Uterus (tissue), 4 donors: ENCODE measurements around the gene ST3GAL5. TPM values are rescaled to one million over a fixed set of nuclear protein-coding genes. Genes with fewer than 3 reads are reported as not detected.
A peak's percentile ranks its signal among the peaks of the same experiment; 100 is the strongest.

Experiments
- DNase-seq, 2 donors: peaks; one replicate each; pipeline ENCODE4 v3.0.0-alpha.2; 2019 to 2020
- H3K27ac ChIP-seq, 2 donors: fragments of 200-600 bp; sonication (generic); 1 replicate in 1 of 2; 2 replicates in 1 of 2; pipeline ENCODE4 v1.5.1; 2016 to 2018
- H3K27me3 ChIP-seq, 2 donors: fragments of 200-600 bp; sonication (generic); one replicate each; pipeline ENCODE4 v1.5.1; 2018 to 2019; ENCODE audit warnings: control low read depth in 1 of 2
- H3K36me3 ChIP-seq, 2 donors: fragments of 200-600 bp; sonication (generic); one replicate each; pipeline ENCODE4 v1.5.1; 2019; ENCODE audit warnings: control low read depth in 1 of 2
- H3K4me1 ChIP-seq, 2 donors: fragments of 200-600 bp; sonication (generic); one replicate each; pipeline ENCODE4 v1.5.1; 2018 to 2019; ENCODE audit warnings: control low read depth in 1 of 2
- H3K4me3 ChIP-seq, 2 donors: fragments of 200-600 bp; sonication (generic); 1 replicate in 1 of 2; 2 replicates in 1 of 2; pipeline ENCODE4 v1.5.1; 2018 to 2019; ENCODE audit warnings: mild to moderate bottlenecking in 1 of 2
- H3K9me3 ChIP-seq, 2 donors: fragments of 200-600 bp; sonication (generic); one replicate each; pipeline ENCODE4 v1.5.1; 2019; ENCODE audit warnings: control low read depth in 1 of 2
- POLR2A ChIP-seq, 2 donors: fragments of 450-650 bp; IDR thresholded peaks; one replicate each; pipeline ENCODE4 v1.6.1; 2016; ENCODE audit warnings: antibody characterized with exemption in 2 of 2, mild to moderate bottlenecking in 1 of 2, moderate library complexity in 1 of 2
- intact Hi-C: fragments of 100-400 bp; cut with DNase I; formaldehyde crosslinking; loops from one replicate; pipeline ENCODE4 v1.15.1; 2023; ENCODE audit warnings: low total_unique reads
- total RNA-seq, 4 donors: library from RNA; depleted of rRNA in 3 of 4; stranded (reverse); fragments of >200 nt in 3 of 4; gene quantifications; one replicate each; pipeline versions ENCODE4 v1.1.0 to v1.2.4, GENCODE V29; 2014 to 2023
- TF ChIP-seq, protein P1 (sequence below), 4 experiments: fragments of 200-600 bp in 2 of 4; fragments of 450-650 bp in 2 of 4; sonication (generic) in 2 of 4; IDR thresholded peaks; one replicate each; pipeline ENCODE4 v1.5.1; 2016 to 2019; ENCODE audit warnings: antibody characterized with exemption in 4 of 4, mild to moderate bottlenecking in 2 of 4, moderate library complexity in 1 of 4
- donor health status: DM: yes; HTN: yes; CAD: no.

Gene ST3GAL5
- total RNA-seq, 4 donors from 2014 or later: 12.3 to 52.9 (median 32.9) TPM

DNA sequence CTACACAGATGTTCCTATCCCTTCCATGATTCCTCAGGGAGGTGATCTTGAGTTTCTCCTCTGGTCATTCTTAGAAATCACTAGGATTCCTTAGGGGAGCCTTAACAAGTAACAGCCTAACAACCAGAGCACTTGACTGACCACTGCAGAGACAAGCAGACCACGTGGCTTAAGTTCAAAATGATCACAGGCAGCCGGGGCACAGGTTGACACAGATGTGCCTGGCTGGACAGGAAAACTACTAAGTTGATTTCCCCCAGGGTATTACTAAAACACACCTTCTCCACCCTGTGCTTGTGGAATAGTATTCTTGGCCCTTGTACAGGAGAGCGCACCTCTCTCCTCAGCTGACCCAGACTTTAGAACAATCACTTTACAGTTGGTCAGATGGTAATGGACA lies 29.9 kb downstream of the ST3GAL5 start:
- no peak for TF ChIP-seq POLR2A (IDR thresholded peaks at IDR 0.05)
- TF ChIP-seq, protein P1, sequence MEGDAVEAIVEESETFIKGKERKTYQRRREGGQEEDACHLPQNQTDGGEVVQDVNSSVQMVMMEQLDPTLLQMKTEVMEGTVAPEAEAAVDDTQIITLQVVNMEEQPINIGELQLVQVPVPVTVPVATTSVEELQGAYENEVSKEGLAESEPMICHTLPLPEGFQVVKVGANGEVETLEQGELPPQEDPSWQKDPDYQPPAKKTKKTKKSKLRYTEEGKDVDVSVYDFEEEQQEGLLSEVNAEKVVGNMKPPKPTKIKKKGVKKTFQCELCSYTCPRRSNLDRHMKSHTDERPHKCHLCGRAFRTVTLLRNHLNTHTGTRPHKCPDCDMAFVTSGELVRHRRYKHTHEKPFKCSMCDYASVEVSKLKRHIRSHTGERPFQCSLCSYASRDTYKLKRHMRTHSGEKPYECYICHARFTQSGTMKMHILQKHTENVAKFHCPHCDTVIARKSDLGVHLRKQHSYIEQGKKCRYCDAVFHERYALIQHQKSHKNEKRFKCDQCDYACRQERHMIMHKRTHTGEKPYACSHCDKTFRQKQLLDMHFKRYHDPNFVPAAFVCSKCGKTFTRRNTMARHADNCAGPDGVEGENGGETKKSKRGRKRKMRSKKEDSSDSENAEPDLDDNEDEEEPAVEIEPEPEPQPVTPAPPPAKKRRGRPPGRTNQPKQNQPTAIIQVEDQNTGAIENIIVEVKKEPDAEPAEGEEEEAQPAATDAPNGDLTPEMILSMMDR (IDR thresholded peaks at IDR 0.05): no peak
- intact Hi-C loops: no loop called here
- Histone ChIP-seq H3K27ac (no peak overlapping the region), H3K36me3 (no peaks in the 10 kb centered on the region), H3K9me3 (no peaks in the 10 kb centered on the region), H3K4me3 (no peak overlapping the region), H3K4me1 (no peaks in the 10 kb centered on the region), H3K27me3 (no peaks in the 10 kb centered on the region)
- DNase-seq: no peak

DNA sequence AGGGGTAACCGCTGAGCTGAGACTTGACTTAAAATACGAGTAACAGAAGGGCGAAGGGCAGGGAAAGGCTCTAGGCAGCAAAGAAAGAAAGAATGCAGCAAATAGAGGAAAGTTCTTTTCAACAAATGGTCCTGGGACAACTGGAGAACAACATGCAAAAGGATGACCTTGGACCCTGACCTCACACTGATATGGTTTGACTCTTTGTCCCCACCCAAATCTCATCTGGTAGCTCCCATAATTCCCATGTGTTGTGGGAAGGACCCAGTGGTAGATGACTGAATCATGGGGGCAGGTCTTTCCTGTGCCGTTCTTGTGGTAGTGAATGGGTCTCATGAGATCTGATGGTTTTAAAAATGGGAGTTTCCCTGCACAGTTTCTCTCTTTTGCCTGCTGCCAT lies 33.9 kb downstream of the ST3GAL5 start:
- H3K27me3 ChIP-seq: no peaks in the 10 kb centered on the region
- no peaks in the 10 kb centered on the region for H3K36me3 ChIP-seq
- H3K4me3 ChIP-seq: no peak overlapping the region
- no peak for TF ChIP-seq POLR2A (IDR thresholded peaks at IDR 0.05)
- TF ChIP-seq, protein P1 (IDR thresholded peaks at IDR 0.05): no peak
- H3K4me1 ChIP-seq: no peaks in the 10 kb centered on the region
- no peak overlapping the region for H3K27ac ChIP-seq
- no peak for DNase-seq
- no peaks in the 10 kb centered on the region for H3K9me3 ChIP-seq
- intact Hi-C loops: no loop called here

DNA sequence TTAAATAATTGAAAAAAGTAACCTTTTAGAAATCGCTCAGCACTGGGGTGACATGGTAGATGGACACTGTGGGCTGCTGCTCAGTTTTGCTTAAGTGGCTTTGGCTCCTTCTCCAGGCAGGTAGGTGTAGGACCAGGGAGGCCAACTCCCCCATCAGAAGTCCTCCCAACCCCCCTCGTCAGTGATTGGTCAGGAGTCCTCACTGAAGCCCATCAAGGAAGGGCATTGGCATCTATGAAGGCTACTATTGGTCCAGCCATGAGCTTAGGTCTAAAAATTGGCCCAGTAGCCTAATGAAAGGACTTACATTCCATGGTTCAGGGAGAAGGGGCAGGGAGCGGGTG lies 34.7 kb downstream of the ST3GAL5 start:
- no peaks in the 10 kb centered on the region for H3K4me1 ChIP-seq
- no peak overlapping the region for H3K4me3 ChIP-seq
- TF ChIP-seq, protein P1 (IDR thresholded peaks at IDR 0.05): no peak
- TF ChIP-seq POLR2A (IDR thresholded peaks at IDR 0.05): no peak
- no peak for DNase-seq
- no peaks in the 10 kb centered on the region for H3K27me3 ChIP-seq
- H3K36me3 ChIP-seq: no peaks in the 10 kb centered on the region
- peak overlapping the region; percentile 66 to 71 for H3K27ac ChIP-seq
- intact Hi-C loops: no loop called here
- H3K9me3 ChIP-seq: no peaks in the 10 kb centered on the region

DNA sequence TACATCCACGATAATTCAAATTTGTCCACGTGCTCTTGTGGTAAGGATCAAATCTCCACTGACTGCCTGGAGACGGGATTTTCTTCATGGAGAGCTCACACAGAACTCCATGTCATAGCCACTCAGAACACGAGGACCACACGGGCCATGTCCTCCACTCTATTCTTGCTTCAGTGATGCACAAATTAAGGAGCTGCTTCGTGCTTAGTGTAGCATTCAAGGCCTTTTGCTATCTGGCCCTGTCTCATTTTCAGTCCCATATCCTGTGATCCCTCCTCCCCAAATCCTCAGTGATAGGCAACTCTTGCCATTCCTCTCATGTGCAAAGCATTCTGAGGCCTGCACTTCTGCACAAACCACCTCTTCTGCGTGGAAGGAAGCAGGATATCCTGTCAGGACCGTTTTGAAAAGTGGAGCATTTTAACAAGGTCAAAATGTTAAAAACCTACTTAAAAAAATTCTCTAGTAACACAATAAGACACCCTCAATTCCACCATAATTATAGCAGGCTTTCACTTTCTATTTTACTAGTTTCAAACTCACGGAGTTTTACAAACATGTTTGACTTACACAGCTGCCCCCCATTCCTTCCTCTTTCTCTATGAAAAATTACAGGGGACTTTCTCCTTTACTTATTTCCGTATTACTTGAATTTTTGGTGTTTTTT lies 35.2 kb downstream of the ST3GAL5 start:
- Histone ChIP-seq H3K9me3 (no peaks in the 10 kb centered on the region), H3K36me3 (no peaks in the 10 kb centered on the region), H3K27ac (peak overlapping the region; percentile 66 to 71), H3K4me1 (no peaks in the 10 kb centered on the region), H3K4me3 (no peak overlapping the region), H3K27me3 (no peaks in the 10 kb centered on the region)
- intact Hi-C loops: no loop called here
- TF ChIP-seq, protein P1 (IDR thresholded peaks at IDR 0.05): no peak
- TF ChIP-seq POLR2A (IDR thresholded peaks at IDR 0.05): no peak
- no peak for DNase-seq

DNA sequence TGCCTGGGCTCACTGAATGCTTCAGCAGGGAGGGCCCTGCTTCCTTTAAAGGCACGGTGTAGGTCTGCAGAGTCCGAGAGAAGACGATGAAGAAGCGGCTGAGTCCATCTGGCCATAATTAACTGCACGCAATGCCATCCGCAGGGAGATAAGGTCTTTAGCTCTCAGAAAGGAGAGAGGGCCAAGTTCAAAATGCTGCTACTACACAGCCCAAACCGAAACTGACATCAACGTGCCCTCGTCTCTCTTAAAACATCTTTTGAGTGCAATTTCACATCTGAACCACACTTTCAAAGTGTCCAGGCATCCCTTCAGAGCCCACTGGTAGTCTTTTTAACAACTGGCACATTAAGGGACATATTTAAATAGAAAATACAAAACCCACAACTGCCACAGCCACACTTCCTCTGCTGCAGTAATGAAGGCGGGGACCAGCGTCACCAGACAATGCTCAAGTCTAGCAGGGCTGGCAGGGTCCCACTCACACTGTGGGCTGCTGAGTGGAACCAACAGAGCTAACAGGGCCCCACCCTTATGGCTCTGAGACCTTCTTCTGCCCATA lies 35.8 kb downstream of the ST3GAL5 start:
- H3K36me3 ChIP-seq: no peaks in the 10 kb centered on the region
- no peaks in the 10 kb centered on the region for H3K4me1 ChIP-seq
- peak overlapping the region; percentile 66 to 71 for H3K27ac ChIP-seq
- intact Hi-C loops: no loop called here
- no peaks in the 10 kb centered on the region for H3K27me3 ChIP-seq
- no peak for DNase-seq
- H3K9me3 ChIP-seq: no peaks in the 10 kb centered on the region
- TF ChIP-seq, protein P1 (IDR thresholded peaks at IDR 0.05): no peak
- no peak for TF ChIP-seq POLR2A (IDR thresholded peaks at IDR 0.05)
- no peak overlapping the region for H3K4me3 ChIP-seq
